ENCODE results near the gene MACF1. TPM values are rescaled to one million over a fixed set of nuclear protein-coding genes. Genes with fewer than 3 reads are reported as not detected.
"Not testable (repeated sequence)": the region's sequence is repeated elsewhere in the genome, so short reads cannot be mapped to it uniquely, and the experiment has no call there.

MACF1 gene
- total RNA-seq, 1 donor from 2014 or later: 694 TPM

- Mint-ChIP-seq H3K36me3 (ENCODE audit: low read depth, unreplicated experiment) (peaks cover 3% of the 10 kb centered on the region), H3K27ac (ENCODE audit: unreplicated experiment) (no peak overlapping the region), H3K27me3 (ENCODE audit: low read depth, unreplicated experiment) (no peaks in the 10 kb centered on the region), H3K9me3 (ENCODE audit: unreplicated experiment) (no peaks in the 10 kb centered on the region), H3K4me1 (ENCODE audit: low read depth, unreplicated experiment) (peaks cover 68% of the 10 kb centered on the region), H3K4me3 (ENCODE audit: unreplicated experiment) (peak overlapping the region; percentile 82)
- TF ChIP-seq EZH2 (IDR thresholded peaks at IDR 0.05; ENCODE audit: insufficient read depth, low read length): no peak
- Histone ChIP-seq H3K36me3 (ENCODE audit: insufficient read depth, low read length) (peaks cover 2% of the 10 kb centered on the region), H3K4me2 (ENCODE audit: low read length) (peak overlapping the region; percentile 14), H4K20me1 (ENCODE audit: insufficient read depth, low read length) (peaks cover 80% of the 10 kb centered on the region), H3K9ac (ENCODE audit: low read length) (no peak overlapping the region), H3K4me1 (ENCODE audit: insufficient read depth, low read length) (peaks cover 30% of the 10 kb centered on the region), H3K9me3 (ENCODE audit: insufficient read depth, low read depth, low read length) (no peaks in the 10 kb centered on the region), H3K79me2 (ENCODE audit: insufficient read depth, low read length) (peaks cover 91% of the 10 kb centered on the region), H2AFZ (ENCODE audit: low read depth, low read length) (no peak overlapping the region), H3K4me3 (ENCODE audit: insufficient read depth, low read depth, low read length) (no peak overlapping the region), H3K27ac (ENCODE audit: low read depth, low read length) (no peak overlapping the region), H3K27me3 (ENCODE audit: insufficient read depth, low read length) (no peaks in the 10 kb centered on the region)
- no peak for DNase-seq (ENCODE audit: low read depth)
- FAIRE-seq: no peak
Observed at GRCh38 chr1:39160703-39161102, 43.8 kb upstream of the MACF1 start.

GRCh38 chr1:39161811-39162210 is 42.7 kb upstream of the MACF1 start:
- not testable (repeated sequence) for H3K36me3 Mint-ChIP-seq (ENCODE audit: low read depth, unreplicated experiment); H3K27me3 ChIP-seq (ENCODE audit: insufficient read depth, low read length); H3K27ac Mint-ChIP-seq (ENCODE audit: unreplicated experiment)

DNA sequence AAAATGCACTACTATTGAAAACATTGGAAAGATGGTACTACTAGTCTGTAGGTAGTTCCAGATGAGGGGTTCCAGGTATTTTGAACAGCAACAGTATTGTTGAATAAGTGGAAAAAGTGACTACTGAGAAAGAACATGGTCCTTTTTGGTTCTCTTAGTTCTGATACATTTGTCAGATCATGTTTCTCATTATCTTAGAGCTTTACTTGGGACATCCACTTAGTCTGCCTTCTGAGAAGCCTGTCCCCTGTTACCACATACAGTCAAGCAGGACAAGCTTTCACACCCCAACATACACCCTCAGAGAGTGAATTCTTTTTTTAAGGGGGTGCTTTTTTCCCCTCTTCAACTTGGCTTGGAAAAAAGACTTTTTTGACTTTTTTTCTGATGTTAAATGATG is 41.0 kb upstream of the MACF1 start:
- no peak overlapping the region for H3K27ac Mint-ChIP-seq (ENCODE audit: unreplicated experiment)
- DNase-seq (ENCODE audit: low read depth) (no peak), FAIRE-seq (no peak)
- H2AFZ ChIP-seq (ENCODE audit: low read depth, low read length): no peak overlapping the region
- H4K20me1 ChIP-seq (ENCODE audit: insufficient read depth, low read length): peaks cover 83% of the 10 kb centered on the region
- no peaks in the 10 kb centered on the region for H3K27me3 ChIP-seq (ENCODE audit: insufficient read depth, low read length)
- peaks cover 28% of the 10 kb centered on the region for H3K4me1 ChIP-seq (ENCODE audit: insufficient read depth, low read length)
- H3K9ac ChIP-seq (ENCODE audit: low read length): no peak overlapping the region
- peaks cover 2% of the 10 kb centered on the region for H3K36me3 ChIP-seq (ENCODE audit: insufficient read depth, low read length)
- H3K4me1 Mint-ChIP-seq (ENCODE audit: low read depth, unreplicated experiment): peaks cover 67% of the 10 kb centered on the region
- H3K27ac ChIP-seq (ENCODE audit: low read depth, low read length): no peak overlapping the region
- no peak overlapping the region for H3K4me3 ChIP-seq (ENCODE audit: insufficient read depth, low read depth, low read length)
- H3K79me2 ChIP-seq (ENCODE audit: insufficient read depth, low read length): peaks cover 91% of the 10 kb centered on the region
- H3K36me3 Mint-ChIP-seq (ENCODE audit: low read depth, unreplicated experiment): no peaks in the 10 kb centered on the region
- no peak for TF ChIP-seq EZH2 (IDR thresholded peaks at IDR 0.05; ENCODE audit: insufficient read depth, low read length)
- TF ChIP-seq, protein P1, sequence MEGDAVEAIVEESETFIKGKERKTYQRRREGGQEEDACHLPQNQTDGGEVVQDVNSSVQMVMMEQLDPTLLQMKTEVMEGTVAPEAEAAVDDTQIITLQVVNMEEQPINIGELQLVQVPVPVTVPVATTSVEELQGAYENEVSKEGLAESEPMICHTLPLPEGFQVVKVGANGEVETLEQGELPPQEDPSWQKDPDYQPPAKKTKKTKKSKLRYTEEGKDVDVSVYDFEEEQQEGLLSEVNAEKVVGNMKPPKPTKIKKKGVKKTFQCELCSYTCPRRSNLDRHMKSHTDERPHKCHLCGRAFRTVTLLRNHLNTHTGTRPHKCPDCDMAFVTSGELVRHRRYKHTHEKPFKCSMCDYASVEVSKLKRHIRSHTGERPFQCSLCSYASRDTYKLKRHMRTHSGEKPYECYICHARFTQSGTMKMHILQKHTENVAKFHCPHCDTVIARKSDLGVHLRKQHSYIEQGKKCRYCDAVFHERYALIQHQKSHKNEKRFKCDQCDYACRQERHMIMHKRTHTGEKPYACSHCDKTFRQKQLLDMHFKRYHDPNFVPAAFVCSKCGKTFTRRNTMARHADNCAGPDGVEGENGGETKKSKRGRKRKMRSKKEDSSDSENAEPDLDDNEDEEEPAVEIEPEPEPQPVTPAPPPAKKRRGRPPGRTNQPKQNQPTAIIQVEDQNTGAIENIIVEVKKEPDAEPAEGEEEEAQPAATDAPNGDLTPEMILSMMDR (IDR thresholded peaks at IDR 0.05; ENCODE audit: insufficient read depth, low read depth, low read length): no peak
- no peaks in the 10 kb centered on the region for H3K9me3 ChIP-seq (ENCODE audit: insufficient read depth, low read depth, low read length)
- no peak overlapping the region for H3K4me3 Mint-ChIP-seq (ENCODE audit: unreplicated experiment)
- H3K4me2 ChIP-seq (ENCODE audit: low read length): no peak overlapping the region
- H3K27me3 Mint-ChIP-seq (ENCODE audit: low read depth, unreplicated experiment): no peaks in the 10 kb centered on the region
- H3K9me3 Mint-ChIP-seq (ENCODE audit: unreplicated experiment): no peaks in the 10 kb centered on the region

More at GRCh38 chr1:39161811-39162210, 42.7 kb upstream of the MACF1 start:
- H3K4me1 ChIP-seq (ENCODE audit: insufficient read depth, low read length): peaks cover 30% of the 10 kb centered on the region
- H2AFZ ChIP-seq (ENCODE audit: low read depth, low read length); H3K4me2 ChIP-seq (ENCODE audit: low read length); FAIRE-seq; H3K4me3 Mint-ChIP-seq (ENCODE audit: unreplicated experiment); H3K9ac ChIP-seq (ENCODE audit: low read length); H3K9me3 Mint-ChIP-seq (ENCODE audit: unreplicated experiment); H3K27me3 Mint-ChIP-seq (ENCODE audit: low read depth, unreplicated experiment); H3K4me3 ChIP-seq (ENCODE audit: insufficient read depth, low read depth, low read length); DNase-seq (ENCODE audit: low read depth); H3K27ac ChIP-seq (ENCODE audit: low read depth, low read length); H3K36me3 ChIP-seq (ENCODE audit: insufficient read depth, low read length); H3K9me3 ChIP-seq (ENCODE audit: insufficient read depth, low read depth, low read length): not testable (repeated sequence)
- peaks cover 89% of the 10 kb centered on the region for H4K20me1 ChIP-seq (ENCODE audit: insufficient read depth, low read length)
- H3K79me2 ChIP-seq (ENCODE audit: insufficient read depth, low read length): peaks cover 93% of the 10 kb centered on the region
- H3K4me1 Mint-ChIP-seq (ENCODE audit: low read depth, unreplicated experiment): peaks cover 72% of the 10 kb centered on the region
